Melanocyte of skin (primary cell): ENCODE measurements around the gene PEPD. TPM values are rescaled to one million over a fixed set of nuclear protein-coding genes. Genes with fewer than 3 reads are reported as not detected.

ENCODE experiments used
- total RNA-seq, 2 donors: library from RNA; depleted of rRNA; stranded (reverse); fragments of >200 nt; gene quantifications; 2 replicates each; pipeline ENCODE4 v1.2.3, GENCODE V29; 2012

The PEPD gene
- total RNA-seq, result 100 to 1,000 TPM; 144 to 153 TPM

GRCh38 chr19:33521480-33522370, at the start of gene PEPD:
TSS of gene PEPD (minus strand) at chr19:33521791. CDS start at chr19:33521760, 31 bp downstream.

DNA sequence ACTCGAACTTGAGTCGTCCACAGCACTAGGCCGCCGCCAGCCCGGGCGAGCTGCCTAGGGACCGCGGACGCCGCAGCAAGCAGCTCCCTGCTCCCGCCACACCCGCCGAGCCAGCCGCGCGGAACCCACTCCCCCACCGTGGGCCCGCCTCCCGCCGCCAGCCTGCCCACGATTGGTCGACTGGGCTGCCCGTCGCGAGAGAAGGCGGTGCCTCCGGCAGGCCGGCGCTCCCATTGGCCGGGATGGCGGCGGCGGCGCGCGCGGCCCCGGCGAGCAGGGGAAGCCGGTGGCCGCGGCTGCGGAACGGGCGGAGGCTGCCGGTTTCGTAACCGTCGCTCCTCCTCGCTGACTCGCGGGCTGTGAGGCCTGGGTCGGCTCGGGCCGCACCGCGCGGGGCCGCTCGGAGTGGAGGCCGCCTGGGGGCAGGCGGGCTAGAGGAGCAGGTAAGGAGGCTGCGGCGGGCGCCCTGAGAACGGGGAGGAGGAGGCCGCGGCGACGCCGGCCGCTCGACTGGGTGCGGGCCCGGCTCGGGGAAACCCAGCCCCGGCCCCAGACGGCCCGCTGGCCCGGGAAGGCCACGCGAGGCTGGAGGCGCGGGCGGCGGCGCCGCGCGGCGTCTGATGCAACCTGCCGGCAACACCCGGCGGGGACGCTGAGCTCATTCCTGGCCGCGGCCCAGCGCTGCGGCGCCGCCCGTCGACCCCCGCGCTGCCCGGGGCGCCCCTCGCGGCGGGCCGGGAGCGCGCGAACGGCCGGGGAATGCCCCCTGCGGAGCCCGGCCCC, 147.9 kb downstream of the PEPD start, which contains the start of gene CEBPG:
TSS of gene CEBPG (plus strand) at position 257 of the 783 bp plus-strand sequence. CDS start 5,531 bp downstream, outside the sequence.

Other genes starting within 250 kb of the PEPD start
- under 1 TPM in 1 of 2 donors, not detected in 1; under 0.01 TPM for gene CEBPA, start 219.3 kb downstream of the PEPD start, total RNA-seq
- 10 to 100 TPM in 1 of 2 donors, 1 to 10 TPM in 1; 7.9 to 13.0 TPM for gene CEBPG, start 148.1 kb downstream of the PEPD start, total RNA-seq
- not detected for gene CHST8, start 100.2 kb upstream of the PEPD start, total RNA-seq